H1 (cell line): ENCODE results near the gene ANKRD13B. TPM values are rescaled to one million over a fixed set of nuclear protein-coding genes. Genes with fewer than 3 reads are reported as not detected.
A peak's percentile ranks its signal among the peaks of the same experiment; 100 is the strongest.

Experiments used
- CTCF ChIA-PET: fragments of 300-600 bp; sonication (Branson Sonifier 250); formaldehyde crosslinking; loops from one replicate; lab custom pipeline; 2021; ENCODE audit not compliant: partially characterized antibody; lab: Charles Lee
- POLR2A ChIA-PET: fragments of 300-600 bp; sonication (Branson Sonifier 250); formaldehyde crosslinking; loops from one replicate; lab custom pipeline; 2021; ENCODE audit warnings: inconsistent platforms; ENCODE audit not compliant: partially characterized antibody; lab: Charles Lee
- DNase-seq, 2 experiments: peaks; one replicate each; pipeline versions ENCODE4 v3.0.0 to v3.0.0-alpha.2; 2010 to 2022; ENCODE audit warnings: low spot score in 2 of 2, low read depth in 1 of 2, mixed read lengths in 1 of 2
- FAIRE-seq: peaks from 2 replicates; lab custom pipeline; 2011; peaks lifted over from hg19 to GRCh38; lab: Jason Lieb, UNC
- H2AFZ ChIP-seq: 2 replicates; pipeline ENCODE4 v1.8.1; 2012; ENCODE audit warnings: low read length, inconsistent platforms
- H2AK5ac ChIP-seq: 2 replicates; pipeline ENCODE4 v1.6.1; 2013; ENCODE audit warnings: low read depth, low read length
- H2BK120ac ChIP-seq: replicated peaks from 2 replicates; pipeline ENCODE3; 2013; ENCODE audit warnings: low read depth, low read length, inconsistent platforms
- H2BK12ac ChIP-seq: 2 replicates; pipeline ENCODE4 v1.6.1; 2013; ENCODE audit warnings: low read depth, low read length
- H2BK15ac ChIP-seq: 2 replicates; pipeline ENCODE4 v1.6.1; 2013; ENCODE audit warnings: low read length
- H2BK20ac ChIP-seq: 2 replicates; pipeline ENCODE4 v1.6.1; 2013; ENCODE audit warnings: low read length
- H2BK5ac ChIP-seq: 2 replicates; pipeline ENCODE4 v1.6.1; 2013; ENCODE audit warnings: low read depth, low read length
- H3K14ac ChIP-seq: 2 replicates; pipeline ENCODE4 v1.6.1; 2013; ENCODE audit warnings: inconsistent platforms; ENCODE audit not compliant: insufficient read length
- H3K18ac ChIP-seq: 2 replicates; pipeline ENCODE4 v1.6.1; 2013; ENCODE audit warnings: low read length; ENCODE audit errors: extremely low read depth
- H3K23ac ChIP-seq: 2 replicates; pipeline ENCODE4 v1.6.1; 2013; ENCODE audit warnings: inconsistent platforms; ENCODE audit not compliant: insufficient read length
- H3K23me2 ChIP-seq: 2 replicates; pipeline ENCODE4 v1.6.1; 2013; ENCODE audit warnings: low read depth, low read length
- H3K27ac ChIP-seq: 2 replicates; pipeline ENCODE4 v1.6.1; 2011; ENCODE audit warnings: low read depth, low read length, inconsistent platforms
- H3K27me3 ChIP-seq, 4 experiments: replicated peaks in 1 of 4; 1 replicate in 1 of 4; 2 replicates in 3 of 4; pipeline versions ENCODE4 v1.6.1 to v1.8.1; 2011 to 2013; ENCODE audit warnings: low read length in 3 of 4, mild to moderate bottlenecking in 3 of 4, inconsistent platforms in 2 of 4, mixed read lengths in 2 of 4, moderate library complexity in 1 of 4; ENCODE audit not compliant: control insufficient read depth in 3 of 4, insufficient read depth in 3 of 4; ENCODE audit errors: extremely low read depth in 1 of 4
- H3K36me3 ChIP-seq, 4 experiments: 2 replicates each; pipeline versions ENCODE4 v1.6.1 to v1.8.1; 2011 to 2013; ENCODE audit warnings: mild to moderate bottlenecking in 4 of 4, low read length in 3 of 4, moderate library complexity in 2 of 4, control low read depth in 1 of 4, inconsistent platforms in 1 of 4; ENCODE audit not compliant: insufficient read depth in 4 of 4, control insufficient read depth in 2 of 4
- H3K4ac ChIP-seq: replicated peaks from 2 replicates; pipeline ENCODE3; 2013; ENCODE audit warnings: low read length, low read depth, mixed read lengths, inconsistent platforms; ENCODE audit not compliant: insufficient read length
- H3K4me1 ChIP-seq, 4 experiments: replicated peaks in 1 of 4; 1 replicate in 1 of 4; 2 replicates in 3 of 4; pipeline versions ENCODE4 v1.6.1 to v1.8.1; 2011 to 2013; ENCODE audit warnings: low read length in 3 of 4, inconsistent platforms in 2 of 4, mixed read lengths in 1 of 4; ENCODE audit not compliant: insufficient read depth in 4 of 4, control insufficient read depth in 3 of 4
- H3K4me2 ChIP-seq, 2 experiments: 2 replicates each; pipeline versions ENCODE4 v1.6.1 to v1.8.1; 2011 to 2013; ENCODE audit warnings: low read depth in 2 of 2, low read length in 2 of 2, control low read depth in 1 of 2, inconsistent platforms in 1 of 2, mild to moderate bottlenecking in 1 of 2; ENCODE audit not compliant: insufficient read depth in 1 of 2
- H3K4me3 ChIP-seq, 4 experiments: fragments of 200-600, 300-600 bp in 1 of 4; sonication (generic), shearing (Covaris generic), sonication (Bioruptor Twin) in 1 of 4; 2 replicates each; pipeline versions ENCODE4 v1.5.1 to v1.8.1; 2011 to 2016; ENCODE audit warnings: low read length in 4 of 4, low read depth in 3 of 4, control low read depth in 2 of 4, inconsistent platforms in 2 of 4, mild to moderate bottlenecking in 2 of 4, mixed read lengths in 1 of 4, moderate library complexity in 1 of 4; ENCODE audit not compliant: insufficient read depth in 2 of 4; ENCODE audit errors: extremely low read depth in 1 of 4
- H3K56ac ChIP-seq: replicated peaks from 2 replicates; pipeline ENCODE3; 2013; ENCODE audit warnings: low read depth, mild to moderate bottlenecking, mixed read lengths, low read length, inconsistent platforms; ENCODE audit not compliant: insufficient read length
- H3K79me1 ChIP-seq: 2 replicates; pipeline ENCODE4 v1.6.1; 2013; ENCODE audit warnings: low read depth, low read length, control low read depth
- H3K79me2 ChIP-seq, 2 experiments: 2 replicates each; pipeline versions ENCODE4 v1.6.1 to v1.8.1; 2012 to 2013; ENCODE audit warnings: low read length in 2 of 2, mild to moderate bottlenecking in 2 of 2, inconsistent platforms in 1 of 2; ENCODE audit not compliant: insufficient read depth in 2 of 2, control insufficient read depth in 1 of 2
- H3K9ac ChIP-seq, 4 experiments: replicated peaks in 1 of 4; 1 replicate in 1 of 4; 2 replicates in 3 of 4; pipeline versions ENCODE4 v1.6.1 to v1.8.1; 2011 to 2013; ENCODE audit warnings: low read depth in 3 of 4, low read length in 3 of 4, control low read depth in 2 of 4, mild to moderate bottlenecking in 2 of 4, moderate library complexity in 2 of 4, inconsistent platforms in 1 of 4; ENCODE audit errors: extremely low read depth in 1 of 4
- H3K9me3 ChIP-seq, 2 experiments: 2 replicates each; pipeline versions ENCODE4 v1.6.1 to v1.8.1; 2012 to 2013; ENCODE audit warnings: mild to moderate bottlenecking in 2 of 2, moderate library complexity in 2 of 2, control low read depth in 1 of 2, inconsistent platforms in 1 of 2, low read depth in 1 of 2, low read length in 1 of 2, mixed read lengths in 1 of 2; ENCODE audit not compliant: insufficient read depth in 2 of 2
- H4K20me1 ChIP-seq, 2 experiments: replicated peaks in 1 of 2; 2 replicates each; pipeline versions ENCODE3 to v1.8.1; 2011 to 2013; ENCODE audit warnings: inconsistent platforms in 2 of 2, low read length in 2 of 2, mild to moderate bottlenecking in 1 of 2; ENCODE audit not compliant: insufficient read depth in 2 of 2, control insufficient read depth in 1 of 2
- H4K5ac ChIP-seq: 2 replicates; pipeline ENCODE4 v1.6.1; 2013; ENCODE audit warnings: low read length, low read depth, mixed read lengths, inconsistent platforms; ENCODE audit not compliant: insufficient read length
- H4K8ac ChIP-seq: 2 replicates; pipeline ENCODE4 v1.8.0; 2013; ENCODE audit warnings: mild to moderate bottlenecking, moderate library complexity, low read length, inconsistent platforms; ENCODE audit not compliant: insufficient read depth; ENCODE audit errors: extremely low read depth
- H4K91ac ChIP-seq: replicated peaks from 2 replicates; pipeline ENCODE3; 2013; ENCODE audit warnings: low read length, mixed read lengths, inconsistent platforms; ENCODE audit not compliant: insufficient read length
- BACH1 ChIP-seq: IDR thresholded peaks from 2 replicates; pipeline ENCODE4 v1.6.1; 2012; ENCODE audit warnings: low read length, improper control_type of control experiment
- BRCA1 ChIP-seq: IDR thresholded peaks from 2 replicates; pipeline ENCODE4 v1.6.1; 2012; ENCODE audit warnings: low read depth, low read length, improper control_type of control experiment
- EGR1 ChIP-seq: IDR thresholded peaks from 2 replicates; pipeline ENCODE4 v1.6.1; 2011; ENCODE audit warnings: low read depth, low read length, borderline replicate concordance
- GABPA ChIP-seq: IDR thresholded peaks from 2 replicates; pipeline ENCODE4 v1.6.1; 2011; ENCODE audit warnings: mild to moderate bottlenecking, low read length, moderate library complexity, borderline replicate concordance; ENCODE audit not compliant: insufficient read depth
- KDM1A ChIP-seq: fragments of 200-600, 300-600 bp; sonication (generic); IDR thresholded peaks from 2 replicates; pipeline ENCODE4 v1.7.1; 2016; ENCODE audit warnings: mild to moderate bottlenecking, low read length, borderline replicate concordance
- NANOG ChIP-seq: IDR thresholded peaks from 2 replicates; pipeline ENCODE4 v1.6.1; 2011; ENCODE audit warnings: low read length, low read depth, mild to moderate bottlenecking, inconsistent platforms; ENCODE audit not compliant: insufficient read depth, poor library complexity, severe bottlenecking
- SAP30 ChIP-seq: fragments of 300-600 bp; sonication (generic); IDR thresholded peaks from 2 replicates; pipeline ENCODE4 v1.7.1; 2012; ENCODE audit warnings: low read length, moderate library complexity, mild to moderate bottlenecking, inconsistent platforms; ENCODE audit not compliant: insufficient read depth, insufficient replicate concordance
- SP2 ChIP-seq: IDR thresholded peaks from 2 replicates; pipeline ENCODE4 v1.6.1; 2012; ENCODE audit warnings: mild to moderate bottlenecking, low read length, inconsistent platforms
- TCF12 ChIP-seq: IDR thresholded peaks from 2 replicates; pipeline ENCODE4 v1.6.1; 2011; ENCODE audit warnings: low read depth, mild to moderate bottlenecking, low read length
- WGBS, 2 experiments: shearing (Covaris generic) in 1 of 2; methylation state at CpG; one replicate each; pipeline versions ENCODE4 v1.1.6 to v1.1.7; 2013 to 2015; ENCODE audit warnings: low lambda C conversion rate in 2 of 2, mixed read lengths in 2 of 2, inconsistent platforms in 1 of 2, low coverage in 1 of 2, missing lambda C conversion rate in 1 of 2; ENCODE audit not compliant: insufficient replicate concordance in 2 of 2, insufficient coverage in 1 of 2, insufficient read length in 1 of 2; ENCODE audit errors: extremely low coverage in 1 of 2, missing lambda C conversion rate in 1 of 2; 5-methylcytosine and 5-hydroxymethylcytosine counted together
- polyA plus RNA-seq, 7 experiments: library from polyadenylated mRNA; depleted of rRNA in 3 of 7; stranded (reverse) in 5 of 7; unstranded in 2 of 7; fragments of >200 nt in 5 of 7; fragments of 200-250 nt in 2 of 7; gene quantifications; 1 replicate in 5 of 7; 2 replicates in 1 of 7; 4 replicates in 1 of 7; pipeline versions ENCODE4 v1.2.1 to v1.2.3, GENCODE V29; 2011 to 2013; ENCODE audit warnings: missing spikeins in 2 of 7, mixed read lengths in 2 of 7
- total RNA-seq: library from RNA; stranded (reverse); fragmentation: NEBNext Ultra II Directional; extraction: Animal tissue kit (Norgen Biotek cat#: 25700); gene quantifications from 2 replicates; pipeline ENCODE4 v1.2.1, GENCODE V29; 2021
- TF ChIP-seq, protein P1 (sequence below): IDR thresholded peaks from 2 replicates; pipeline ENCODE4 v1.6.1; 2012; ENCODE audit warnings: inconsistent platforms

The ANKRD13B gene
- total and polyA plus RNA-seq, 2 of the 8 experiments (the other 6 are each of a cell fraction or from before 2014, with no cell fraction given) = 16.4 to 48.5 TPM

GRCh38 chr17:29565643-29566472, 27.1 kb upstream of the ANKRD13B start:
- Histone ChIP-seq H3K36me3 (no peaks in the 10 kb centered on the region), H3K27ac (no peak overlapping the region), H3K9me3 (no peaks in the 10 kb centered on the region), H2BK5ac (peak overlapping the region; percentile 44; the same call in 1 of the 2 replicates), H3K14ac (no peak overlapping the region), H3K79me2 (no peaks in the 10 kb centered on the region), H3K4me3 (peak overlapping the region; percentile 36 to 76 (median 60)), H4K91ac (no peak overlapping the region), H2AK5ac (no peak overlapping the region), H4K5ac (no peak overlapping the region), H4K8ac (peak overlapping the region; percentile 88; the same call in 1 of the 2 replicates), H3K23me2 (peaks cover 27% of the 10 kb centered on the region), H3K9ac (no peak overlapping the region), H3K4ac (no peak overlapping the region), H3K27me3 (peaks cover 11 to 38% (median 30%) of the 10 kb centered on the region in 4 experiments), H2BK15ac (no peak overlapping the region; the same call in 1 of the 2 replicates), H2AFZ (peak overlapping the region; percentile 42; the same call in 1 of the 2 replicates), H3K56ac (no peak overlapping the region), H2BK12ac (no peak overlapping the region), H3K23ac (no peak overlapping the region), H3K4me1 (peaks cover 6 to 15% (median 11%) of the 10 kb centered on the region in 4 experiments; a peak in 6 of 7 replicates), H4K20me1 (peaks cover under 1 to 2% of the 10 kb centered on the region in 2 experiments), H3K79me1 (no peaks in the 10 kb centered on the region), H3K4me2 (peak overlapping the region; percentile 84 to 93), H2BK20ac (no peak overlapping the region), H2BK120ac (no peak overlapping the region), H3K18ac (0 out of 2 replicates have a peak overlapping the region, but pooled peaks have one; percentile 51)
- ChIA-PET CTCF (interaction anchor here (0.7 to 10.3 kb wide), 16 partner anchors 9 to 454 kb away, joined by 3 to 99 read pairs (median 4); partner anchors contain the start of gene CORO6), POLR2A (interaction anchor here (0.8 kb wide), 1 partner anchor 26 kb away, joined by 4 read pairs; the partner anchor contains the start of gene ANKRD13B)
- FAIRE-seq (no peak), DNase-seq (no peak)
- WGBS, 2 experiments = 11% methylated on average over 55 of the region's 55 CpGs; no CpG with 5 or more reads in 1 of the 2 experiments
- no peak for TF ChIP-seq BRCA1
- no peak for TF ChIP-seq SP2
- 0 out of 2 replicates have a peak, but pooled peaks have one; percentile 55 for TF ChIP-seq GABPA
- TF ChIP-seq, protein P1, sequence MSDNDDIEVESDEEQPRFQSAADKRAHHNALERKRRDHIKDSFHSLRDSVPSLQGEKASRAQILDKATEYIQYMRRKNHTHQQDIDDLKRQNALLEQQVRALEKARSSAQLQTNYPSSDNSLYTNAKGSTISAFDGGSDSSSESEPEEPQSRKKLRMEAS = peak; percentile 37; the same call in 1 of the 2 replicates
- no peak for TF ChIP-seq EGR1
- no peak; the same call in 1 of the 2 replicates for TF ChIP-seq KDM1A
- TF ChIP-seq BACH1 = no peak
- TF ChIP-seq TCF12 = no peak
- no peak for TF ChIP-seq SAP30
- TF ChIP-seq NANOG = no peak
